SH-SY5Y (cell line): ENCODE measurements around the gene SLC13A3.

ENCODE experiments used
- GATA2 ChIP-seq: IDR thresholded peaks from 2 replicates; pipeline ENCODE4 v1.6.1; 2011; ENCODE audit warnings: mild to moderate bottlenecking, low read depth, low read length
- GATA3 ChIP-seq: IDR thresholded peaks from 2 replicates; pipeline ENCODE4 v1.6.1; 2011; ENCODE audit warnings: low read depth, mild to moderate bottlenecking, low read length, moderate library complexity

The SLC13A3 gene, protein sequence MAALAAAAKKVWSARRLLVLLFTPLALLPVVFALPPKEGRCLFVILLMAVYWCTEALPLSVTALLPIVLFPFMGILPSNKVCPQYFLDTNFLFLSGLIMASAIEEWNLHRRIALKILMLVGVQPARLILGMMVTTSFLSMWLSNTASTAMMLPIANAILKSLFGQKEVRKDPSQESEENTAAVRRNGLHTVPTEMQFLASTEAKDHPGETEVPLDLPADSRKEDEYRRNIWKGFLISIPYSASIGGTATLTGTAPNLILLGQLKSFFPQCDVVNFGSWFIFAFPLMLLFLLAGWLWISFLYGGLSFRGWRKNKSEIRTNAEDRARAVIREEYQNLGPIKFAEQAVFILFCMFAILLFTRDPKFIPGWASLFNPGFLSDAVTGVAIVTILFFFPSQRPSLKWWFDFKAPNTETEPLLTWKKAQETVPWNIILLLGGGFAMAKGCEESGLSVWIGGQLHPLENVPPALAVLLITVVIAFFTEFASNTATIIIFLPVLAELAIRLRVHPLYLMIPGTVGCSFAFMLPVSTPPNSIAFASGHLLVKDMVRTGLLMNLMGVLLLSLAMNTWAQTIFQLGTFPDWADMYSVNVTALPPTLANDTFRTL

DNA sequence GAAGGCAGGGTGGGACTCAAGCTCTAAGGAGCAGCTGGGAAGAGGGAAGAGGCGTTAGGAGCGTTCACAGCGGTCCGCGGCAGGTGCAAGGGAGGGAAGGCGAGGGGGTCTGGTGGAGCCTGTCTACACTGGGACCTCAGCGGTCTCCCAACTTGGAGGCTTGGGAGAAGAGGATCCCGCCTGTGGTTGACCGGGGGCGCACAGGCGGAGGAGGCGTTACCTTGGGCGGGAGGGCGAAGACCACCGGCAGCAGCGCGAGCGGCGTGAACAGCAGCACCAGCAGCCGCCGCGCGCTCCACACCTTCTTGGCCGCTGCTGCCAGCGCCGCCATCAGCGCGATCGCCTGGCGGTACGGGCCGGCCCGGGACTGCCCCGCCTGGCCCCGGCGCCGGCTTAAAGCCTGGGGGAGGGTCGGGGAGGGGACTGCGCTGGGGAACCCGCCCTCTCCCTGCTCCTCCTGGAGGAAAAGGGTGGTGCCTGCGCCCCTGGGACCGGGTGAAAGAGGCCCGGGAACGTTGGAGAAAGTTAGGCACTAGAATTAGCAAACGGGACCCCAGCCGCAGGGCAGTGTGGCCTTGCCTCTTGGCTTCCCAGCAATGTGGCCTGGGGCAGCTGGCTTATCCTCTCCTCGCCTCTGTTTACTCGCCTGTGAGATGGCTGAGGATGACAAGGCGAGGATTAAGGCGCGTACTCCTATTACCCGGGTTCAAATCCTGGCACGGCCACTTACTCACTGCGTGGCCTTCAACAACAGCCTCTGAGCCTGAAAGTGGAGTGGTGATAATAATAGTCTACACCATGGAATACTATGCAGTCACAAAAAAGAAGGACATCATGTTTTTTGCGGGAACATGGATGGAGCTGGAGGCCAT, at the start of gene SLC13A3:
SLC13A3 (minus strand) TSS at position 369 of the 872 bp plus-strand sequence; CDS start at position 331, 38 bp downstream.
- TF ChIP-seq GATA2 (no peak), GATA3 (no peak)

DNA sequence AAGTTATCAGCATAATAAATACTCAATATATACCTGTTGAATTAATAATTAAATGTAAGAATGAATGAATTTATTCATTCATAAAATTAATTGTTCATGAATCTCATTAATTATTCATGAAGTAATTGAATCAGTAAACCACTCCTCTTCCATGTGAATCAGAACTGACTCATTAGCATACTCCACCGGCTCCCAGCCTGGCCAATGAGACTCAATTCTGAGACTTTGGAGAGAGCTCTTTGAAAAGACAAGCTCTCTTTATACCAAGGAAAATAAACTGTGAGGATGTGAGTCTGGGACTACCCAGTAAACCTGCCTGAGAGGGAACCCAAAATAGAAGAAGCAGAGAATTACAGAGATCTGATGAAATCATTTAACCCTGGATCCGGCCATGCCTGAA, 49.8 kb upstream of the SLC13A3 start:
- TF ChIP-seq GATA2, result no peak
- no peak for TF ChIP-seq GATA3

DNA sequence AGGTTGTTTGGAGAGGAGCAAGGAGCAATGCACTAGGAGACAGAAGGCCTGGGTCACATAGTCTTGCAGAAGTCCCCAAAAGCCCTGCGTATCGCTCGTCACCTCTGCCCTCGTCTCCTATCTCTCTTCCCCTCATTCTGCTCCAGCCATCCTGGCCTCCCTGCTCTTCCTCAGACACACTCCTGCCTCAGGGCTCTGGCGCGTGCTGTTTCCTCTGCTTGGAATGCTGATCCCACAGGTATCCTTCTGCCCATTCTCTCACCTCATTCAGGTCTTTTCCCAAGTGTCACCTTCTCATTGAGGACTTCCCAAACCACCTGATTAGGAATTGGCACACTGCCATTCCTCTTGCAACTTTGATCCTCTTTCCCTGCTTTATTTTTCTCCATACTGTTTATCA, 49.2 kb upstream of the SLC13A3 start:
- no peak for TF ChIP-seq GATA3
- no peak for TF ChIP-seq GATA2

DNA sequence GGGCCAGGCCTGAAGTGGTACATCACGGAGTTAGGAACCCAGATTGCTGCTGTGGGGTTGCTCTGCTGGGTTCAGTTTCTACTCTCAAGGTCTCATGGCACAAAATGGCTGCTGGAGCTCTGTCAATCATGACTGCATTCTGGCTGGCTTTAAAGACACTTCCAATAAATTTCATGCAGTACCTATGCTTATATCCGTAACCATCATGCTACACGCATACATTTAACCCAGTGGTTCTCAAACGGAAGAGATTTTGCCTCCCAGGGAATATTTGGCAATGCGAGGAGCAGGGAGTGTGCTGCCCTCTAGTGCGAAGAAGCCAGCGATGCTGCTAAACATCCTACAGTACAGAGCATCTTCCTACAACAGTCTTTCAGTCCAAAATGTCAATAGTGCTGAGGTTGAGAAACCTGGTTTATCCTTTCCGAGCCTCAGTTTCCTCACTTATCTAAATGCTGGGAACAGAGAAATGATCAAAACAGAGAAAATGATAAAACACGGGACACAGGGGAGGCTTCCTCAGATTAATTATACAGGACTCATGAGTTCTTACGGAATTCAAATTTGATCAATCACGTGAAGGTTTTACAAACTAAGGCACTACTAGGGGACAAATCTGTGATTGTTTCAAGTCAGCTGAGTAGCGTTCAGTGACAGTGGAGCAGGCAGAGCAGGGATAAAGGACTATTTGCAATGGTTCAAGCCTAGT, 48.5 kb upstream of the SLC13A3 start:
- TF ChIP-seq GATA2 (no peak), GATA3 (no peak)

DNA sequence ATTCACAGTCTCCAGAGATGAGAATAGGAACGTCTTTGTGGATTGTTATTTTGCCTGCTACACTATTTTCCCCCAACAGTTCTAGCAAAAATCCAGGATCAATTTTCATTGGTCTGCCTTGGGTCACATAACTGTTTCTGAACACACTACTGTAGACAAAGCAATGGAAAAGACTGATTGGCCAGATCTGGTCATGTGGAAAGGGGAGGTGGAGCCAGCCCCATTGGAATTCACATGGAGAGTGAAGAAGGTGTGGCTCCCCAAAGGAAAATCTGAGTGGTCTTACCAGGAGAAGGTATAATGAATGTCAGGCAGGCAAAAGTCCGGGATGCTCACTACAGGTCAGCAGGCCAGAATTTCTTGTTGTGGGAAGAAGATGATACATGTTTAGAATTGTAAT, 47.5 kb upstream of the SLC13A3 start:
- TF ChIP-seq GATA3, result no peak

DNA sequence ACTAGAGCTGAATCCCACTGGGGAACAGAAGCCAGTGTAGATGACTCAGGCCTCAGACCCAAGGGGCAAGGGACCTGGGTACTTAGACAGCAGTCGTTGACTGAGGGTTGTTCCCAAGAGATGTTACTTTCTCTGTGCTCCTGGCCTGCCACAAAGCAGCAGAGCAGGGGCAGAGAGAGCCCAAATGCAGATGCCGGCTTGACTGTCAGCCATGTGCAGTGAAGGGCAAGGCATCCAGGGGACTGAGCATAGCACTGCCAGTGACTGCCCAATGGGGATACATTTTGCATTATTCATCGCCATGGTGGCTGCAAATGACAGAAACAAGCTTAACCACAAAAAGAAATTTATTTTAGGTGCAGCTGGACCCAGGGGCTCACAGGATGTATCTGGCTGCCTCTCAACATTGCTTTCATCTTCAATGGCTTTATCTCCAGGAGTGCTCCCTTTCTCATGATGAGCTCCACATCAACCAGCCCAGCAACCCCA, 45.6 kb upstream of the SLC13A3 start:
- TF ChIP-seq GATA2 (no peak), GATA3 (no peak)

DNA sequence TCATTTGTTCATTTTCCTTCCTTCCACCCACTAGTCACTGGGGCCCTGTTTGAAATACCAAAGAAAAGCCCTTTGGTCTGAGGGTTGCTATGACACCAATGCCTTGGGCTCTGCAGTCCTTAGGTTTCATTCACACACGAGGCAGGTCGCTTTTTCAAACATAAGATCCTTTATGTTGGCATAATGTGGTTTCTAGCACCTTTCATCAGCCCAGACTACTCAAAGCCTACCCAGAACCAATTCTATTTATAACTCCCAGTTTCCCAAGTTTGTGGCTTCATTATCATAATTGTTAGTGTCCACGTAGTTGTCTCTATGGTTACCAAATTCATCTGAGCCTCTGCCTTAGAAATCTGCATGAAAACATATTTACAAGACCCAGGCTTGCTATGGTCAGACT, 44.6 kb upstream of the SLC13A3 start:
- no peak for TF ChIP-seq GATA3
- no peak for TF ChIP-seq GATA2

DNA sequence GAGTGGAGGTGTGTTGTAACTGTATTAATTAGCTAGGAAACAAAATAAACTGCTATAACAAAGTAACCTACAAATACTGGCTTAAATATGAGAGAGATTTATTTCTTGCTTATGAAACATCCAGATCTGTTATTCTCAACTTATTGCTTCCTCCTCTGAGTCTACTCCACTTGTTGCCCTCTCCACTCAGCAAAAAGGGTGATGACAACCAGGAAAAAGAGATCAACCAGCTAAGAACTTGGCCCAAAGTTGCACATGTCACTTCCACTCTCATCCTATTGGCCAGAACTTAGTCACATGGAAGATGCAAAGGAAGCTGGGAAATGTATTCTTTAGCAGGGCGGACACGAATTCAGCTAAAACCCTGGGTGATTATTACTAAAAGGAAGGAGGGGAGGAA, 43.2 kb upstream of the SLC13A3 start:
- no peak for TF ChIP-seq GATA3
- TF ChIP-seq GATA2, result no peak

DNA sequence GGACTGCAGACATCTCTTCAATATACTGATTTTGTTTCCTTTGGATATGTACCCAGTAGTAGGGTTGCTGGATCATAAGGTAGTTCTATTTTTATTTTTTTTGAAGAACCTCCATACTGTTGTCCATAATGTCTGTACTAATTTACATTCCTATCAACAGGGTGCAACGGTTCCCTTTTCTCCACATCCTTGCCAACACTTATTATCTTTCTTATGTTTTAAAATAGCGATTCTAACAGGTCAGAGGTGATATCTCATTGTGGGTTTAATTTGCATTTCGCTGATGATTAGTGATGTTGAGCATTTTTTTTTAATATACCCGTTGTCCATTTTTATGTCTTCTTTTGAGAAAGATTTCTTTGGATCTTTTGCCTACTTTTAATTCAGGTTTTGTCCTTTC, 39.9 kb upstream of the SLC13A3 start:
- TF ChIP-seq GATA2, result no peak
- no peak for TF ChIP-seq GATA3

DNA sequence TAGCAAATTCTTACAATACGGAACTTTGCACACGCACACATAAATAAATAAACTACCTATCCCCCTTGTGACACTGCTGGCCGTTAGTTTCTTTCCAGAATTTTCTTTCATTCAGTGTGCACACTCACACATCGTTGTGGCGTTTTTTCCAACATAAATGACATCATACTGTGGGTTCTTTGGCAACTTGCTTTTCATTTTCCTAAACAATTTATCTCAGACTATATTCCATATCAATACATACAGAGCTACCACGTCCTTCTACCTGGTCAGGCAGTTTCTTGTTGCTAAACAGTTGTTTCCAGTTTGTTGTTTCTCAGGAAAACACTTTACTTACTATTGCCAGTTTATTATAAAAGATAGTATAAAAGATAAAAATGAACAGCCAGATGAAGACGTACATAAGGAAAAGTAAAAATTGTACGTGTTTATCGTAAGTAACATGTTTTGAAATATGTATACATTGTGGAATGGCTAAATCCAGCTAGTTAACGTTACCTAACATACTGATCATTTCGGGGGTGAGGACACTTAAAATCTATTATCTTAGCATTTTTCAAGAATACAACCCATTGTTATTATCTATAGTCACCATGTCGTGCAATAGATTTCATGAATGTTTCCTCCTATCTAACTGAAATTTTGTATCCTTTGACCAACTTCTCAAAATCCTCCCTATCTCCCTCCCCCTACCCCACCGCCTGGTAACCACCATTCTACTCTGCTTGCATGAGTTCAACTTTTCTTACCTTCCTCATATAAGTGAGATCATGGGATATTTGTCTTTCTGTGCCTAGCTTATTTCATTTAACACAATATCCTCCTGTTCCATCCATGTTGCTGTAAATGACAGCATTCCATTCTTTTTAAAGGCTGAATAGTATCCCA, 39.2 kb upstream of the SLC13A3 start:
- TF ChIP-seq GATA2, result no peak
- TF ChIP-seq GATA3, result no peak

DNA sequence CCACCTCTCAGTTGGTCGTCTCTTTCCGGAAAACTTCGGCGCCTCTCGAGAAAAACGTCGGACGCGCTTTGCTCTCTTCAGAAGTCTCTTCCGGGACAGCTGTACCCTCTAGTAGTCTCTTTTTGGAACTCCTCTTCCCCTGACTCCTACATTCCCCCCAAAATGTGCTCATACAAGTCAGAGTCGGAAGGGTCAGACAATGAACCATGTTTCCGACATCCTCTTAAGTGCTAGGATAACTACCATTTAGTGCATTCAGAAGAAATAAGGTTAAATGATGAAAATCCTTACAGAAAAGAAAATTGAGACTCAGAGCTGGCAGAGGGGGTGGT, 38.5 kb upstream of the SLC13A3 start:
- TF ChIP-seq GATA2 (no peak), GATA3 (no peak)

DNA sequence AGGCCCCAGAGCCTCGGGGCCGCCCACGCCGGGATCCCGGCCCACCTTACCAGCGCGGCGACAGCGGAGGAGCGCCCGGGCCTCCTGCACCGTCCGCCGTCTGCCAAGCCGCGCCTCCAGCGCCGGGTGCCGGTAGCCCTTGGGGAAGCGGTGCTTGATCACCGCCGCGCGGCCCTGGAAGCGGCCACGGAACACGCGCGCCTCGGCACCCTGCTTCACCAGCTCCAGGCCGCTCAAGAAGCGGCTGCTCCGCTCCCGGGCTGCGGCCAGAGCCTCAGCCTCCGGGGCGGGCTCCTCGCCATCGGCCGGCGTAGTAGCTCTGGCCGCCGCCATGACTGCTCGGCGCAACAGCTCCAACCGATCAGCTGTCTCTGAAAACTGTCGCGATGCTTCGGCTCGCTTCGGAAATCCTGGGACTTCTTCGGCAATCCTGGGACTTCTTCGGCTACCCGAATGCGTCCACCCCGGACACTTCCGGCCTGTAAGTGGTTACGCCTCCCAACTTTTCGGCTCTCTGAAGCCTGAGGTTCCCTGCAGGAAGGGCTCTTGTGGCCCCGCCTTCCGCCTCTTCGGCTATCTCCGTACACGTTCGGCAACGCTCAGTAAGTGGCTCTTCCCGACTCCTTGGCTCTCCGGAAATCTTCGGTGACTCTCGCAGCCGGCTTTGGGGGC, 38.0 kb upstream of the SLC13A3 start, which contains the start of gene TP53RK:
TP53RK (minus strand) TSS at position 363 of the 672 bp plus-strand sequence; CDS start at position 333, 30 bp downstream.
- TF ChIP-seq GATA2, result no peak
- TF ChIP-seq GATA3, result no peak
